ENCODE measurements around the gene SMYD3. TPM values are rescaled to one million over a fixed set of nuclear protein-coding genes. Genes with fewer than 3 reads are reported as not detected.

SMYD3 gene
- total and polyA plus RNA-seq, 2 of the 13 experiments (the other 11 are each of a cell fraction or from before 2014, with no cell fraction given), result 27.7 to 35.8 TPM

DNA sequence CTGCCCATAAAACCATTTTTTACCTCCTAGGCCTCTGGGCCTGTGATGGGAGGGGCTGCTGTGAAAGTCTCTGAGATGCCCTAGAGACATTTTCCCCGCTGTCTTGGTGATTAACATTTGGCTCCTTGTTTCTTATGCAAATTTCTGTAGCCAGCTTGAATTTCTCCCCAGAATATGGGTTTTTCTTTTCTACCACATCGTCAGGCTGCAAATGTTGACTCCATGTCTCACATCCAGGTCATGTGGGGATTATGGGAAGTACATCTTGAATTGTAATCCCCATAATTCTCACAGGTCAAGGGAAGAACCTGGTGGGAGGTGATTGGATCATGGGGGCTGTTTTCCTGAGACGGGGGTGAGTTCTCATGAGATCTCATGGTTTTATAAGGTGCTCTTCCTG lies 603.2 kb downstream of the SMYD3 start (continued):
- TF ChIP-seq, protein P1, sequence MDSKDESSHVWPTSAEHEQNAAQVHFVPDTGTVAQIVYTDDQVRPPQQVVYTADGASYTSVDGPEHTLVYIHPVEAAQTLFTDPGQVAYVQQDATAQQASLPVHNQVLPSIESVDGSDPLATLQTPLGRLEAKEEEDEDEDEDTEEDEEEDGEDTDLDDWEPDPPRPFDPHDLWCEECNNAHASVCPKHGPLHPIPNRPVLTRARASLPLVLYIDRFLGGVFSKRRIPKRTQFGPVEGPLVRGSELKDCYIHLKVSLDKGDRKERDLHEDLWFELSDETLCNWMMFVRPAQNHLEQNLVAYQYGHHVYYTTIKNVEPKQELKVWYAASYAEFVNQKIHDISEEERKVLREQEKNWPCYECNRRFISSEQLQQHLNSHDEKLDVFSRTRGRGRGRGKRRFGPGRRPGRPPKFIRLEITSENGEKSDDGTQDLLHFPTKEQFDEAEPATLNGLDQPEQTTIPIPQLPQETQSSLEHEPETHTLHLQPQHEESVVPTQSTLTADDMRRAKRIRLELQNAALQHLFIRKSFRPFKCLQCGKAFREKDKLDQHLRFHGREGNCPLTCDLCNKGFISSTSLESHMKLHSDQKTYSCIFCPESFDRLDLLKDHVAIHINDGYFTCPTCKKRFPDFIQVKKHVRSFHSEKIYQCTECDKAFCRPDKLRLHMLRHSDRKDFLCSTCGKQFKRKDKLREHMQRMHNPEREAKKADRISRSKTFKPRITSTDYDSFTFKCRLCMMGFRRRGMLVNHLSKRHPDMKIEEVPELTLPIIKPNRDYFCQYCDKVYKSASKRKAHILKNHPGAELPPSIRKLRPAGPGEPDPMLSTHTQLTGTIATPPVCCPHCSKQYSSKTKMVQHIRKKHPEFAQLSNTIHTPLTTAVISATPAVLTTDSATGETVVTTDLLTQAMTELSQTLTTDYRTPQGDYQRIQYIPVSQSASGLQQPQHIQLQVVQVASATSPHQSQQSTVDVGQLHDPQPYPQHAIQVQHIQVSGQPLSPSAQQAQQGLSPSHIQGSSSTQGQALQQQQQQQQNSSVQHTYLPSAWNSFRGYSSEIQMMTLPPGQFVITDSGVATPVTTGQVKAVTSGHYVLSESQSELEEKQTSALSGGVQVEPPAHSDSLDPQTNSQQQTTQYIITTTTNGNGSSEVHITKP (CRISPR knock-in tag; IDR thresholded peaks at IDR 0.05; ENCODE audit: low read depth), result no peak
- TF ChIP-seq ZNF607 (CRISPR knock-in tag; IDR thresholded peaks at IDR 0.05; ENCODE audit: borderline replicate concordance) (no peak), ZNF124 (CRISPR knock-in tag; IDR thresholded peaks at IDR 0.05) (no peak), DPF2 (CRISPR knock-in tag; IDR thresholded peaks at IDR 0.05; ENCODE audit: borderline replicate concordance, low read depth) (no peak), ZNF20 (CRISPR knock-in tag; IDR thresholded peaks at IDR 0.05) (no peak), ZNF350 (CRISPR knock-in tag; IDR thresholded peaks at IDR 0.05; ENCODE audit: borderline replicate concordance, low read depth) (no peak), ZNF558 (CRISPR knock-in tag; IDR thresholded peaks at IDR 0.05; ENCODE audit: borderline replicate concordance) (no peak), ZNF34 (CRISPR knock-in tag; IDR thresholded peaks at IDR 0.05; ENCODE audit: borderline replicate concordance) (no peak), FOXA3 (CRISPR knock-in tag; IDR thresholded peaks at IDR 0.05) (no peak)
- TF ChIP-seq, protein P2, sequence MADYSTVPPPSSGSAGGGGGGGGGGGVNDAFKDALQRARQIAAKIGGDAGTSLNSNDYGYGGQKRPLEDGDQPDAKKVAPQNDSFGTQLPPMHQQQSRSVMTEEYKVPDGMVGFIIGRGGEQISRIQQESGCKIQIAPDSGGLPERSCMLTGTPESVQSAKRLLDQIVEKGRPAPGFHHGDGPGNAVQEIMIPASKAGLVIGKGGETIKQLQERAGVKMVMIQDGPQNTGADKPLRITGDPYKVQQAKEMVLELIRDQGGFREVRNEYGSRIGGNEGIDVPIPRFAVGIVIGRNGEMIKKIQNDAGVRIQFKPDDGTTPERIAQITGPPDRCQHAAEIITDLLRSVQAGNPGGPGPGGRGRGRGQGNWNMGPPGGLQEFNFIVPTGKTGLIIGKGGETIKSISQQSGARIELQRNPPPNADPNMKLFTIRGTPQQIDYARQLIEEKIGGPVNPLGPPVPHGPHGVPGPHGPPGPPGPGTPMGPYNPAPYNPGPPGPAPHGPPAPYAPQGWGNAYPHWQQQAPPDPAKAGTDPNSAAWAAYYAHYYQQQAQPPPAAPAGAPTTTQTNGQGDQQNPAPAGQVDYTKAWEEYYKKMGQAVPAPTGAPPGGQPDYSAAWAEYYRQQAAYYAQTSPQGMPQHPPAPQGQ (CRISPR knock-in tag; IDR thresholded peaks at IDR 0.05; ENCODE audit: borderline replicate concordance), result no peak
- TF ChIP-seq, protein P3, sequence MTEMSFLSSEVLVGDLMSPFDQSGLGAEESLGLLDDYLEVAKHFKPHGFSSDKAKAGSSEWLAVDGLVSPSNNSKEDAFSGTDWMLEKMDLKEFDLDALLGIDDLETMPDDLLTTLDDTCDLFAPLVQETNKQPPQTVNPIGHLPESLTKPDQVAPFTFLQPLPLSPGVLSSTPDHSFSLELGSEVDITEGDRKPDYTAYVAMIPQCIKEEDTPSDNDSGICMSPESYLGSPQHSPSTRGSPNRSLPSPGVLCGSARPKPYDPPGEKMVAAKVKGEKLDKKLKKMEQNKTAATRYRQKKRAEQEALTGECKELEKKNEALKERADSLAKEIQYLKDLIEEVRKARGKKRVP (CRISPR knock-in tag; IDR thresholded peaks at IDR 0.05), result no peak
